ENCODE results near the gene AMH. TPM values are rescaled to one million over a fixed set of nuclear protein-coding genes. Genes with fewer than 3 reads are reported as not detected.

AMH gene
- total and polyA plus RNA-seq, 2 of the 13 experiments (the other 11 are each of a cell fraction or from before 2014, with no cell fraction given), result 0.03 to 0.18 TPM

GRCh38 chr19:2291185-2291751 is 42.1 kb downstream of the AMH start (continued):
- TF ChIP-seq CBX5 (CRISPR knock-in tag; IDR thresholded peaks at IDR 0.05; ENCODE audit: borderline replicate concordance) (no peak), ZFX (CRISPR knock-in tag; IDR thresholded peaks at IDR 0.05; ENCODE audit: low read depth) (peak; percentile 43; the same call in 1 of the 2 replicates), SAFB2 (CRISPR knock-in tag; IDR thresholded peaks at IDR 0.05; ENCODE audit: borderline replicate concordance, low read depth) (no peak; the same call in 1 of the 2 replicates), YEATS4 (CRISPR knock-in tag; IDR thresholded peaks at IDR 0.05; ENCODE audit: borderline replicate concordance) (peak; percentile 34; the same call in 1 of the 2 replicates), ZNF619 (CRISPR knock-in tag; IDR thresholded peaks at IDR 0.05) (no peak), ZC3H13 (CRISPR knock-in tag; IDR thresholded peaks at IDR 0.05) (0 out of 2 replicates have a peak, but pooled peaks have one; percentile 29), STAG1 (CRISPR knock-in tag; IDR thresholded peaks at IDR 0.05) (no peak), ZBTB33 (CRISPR knock-in tag; IDR thresholded peaks at IDR 0.05) (0 out of 2 replicates have a peak, but pooled peaks have one; percentile 33), SMAD1 (CRISPR knock-in tag; IDR thresholded peaks at IDR 0.05; ENCODE audit: borderline replicate concordance, low read depth) (no peak), FOXA3 (CRISPR knock-in tag; IDR thresholded peaks at IDR 0.05) (no peak), RFX1 (IDR thresholded peaks at IDR 0.05) (peak; percentile 41; the same call in 1 of the 2 replicates), NR0B2 (CRISPR knock-in tag; IDR thresholded peaks at IDR 0.05) (peak; percentile 52; the same call in 1 of the 2 replicates), HNRNPK (IDR thresholded peaks at IDR 0.05; ENCODE audit: low read depth, low read length, poor library complexity, severe bottlenecking) (no peak), ZNF138 (CRISPR knock-in tag; IDR thresholded peaks at IDR 0.05; ENCODE audit: low read depth) (no peak), CREB1 (IDR thresholded peaks at IDR 0.05) (no peak), CREB1 (CRISPR knock-in tag; IDR thresholded peaks at IDR 0.05) (no peak), TFDP1 (CRISPR knock-in tag; IDR thresholded peaks at IDR 0.05; ENCODE audit: borderline replicate concordance) (peak; percentile 14; the same call in 1 of the 2 replicates), ZNF574 (CRISPR knock-in tag; IDR thresholded peaks at IDR 0.05) (peak; percentile 28; the same call in 1 of the 2 replicates), EZH2 (conservative IDR thresholded peaks at IDR 0.05; ENCODE audit: low read depth, low read length) (0 out of 2 replicates have a peak, but pooled peaks have one; percentile 75), MAZ (IDR thresholded peaks at IDR 0.05; ENCODE audit: borderline replicate concordance, low read depth, low read length) (no peak), MAZ (CRISPR knock-in tag; IDR thresholded peaks at IDR 0.05; ENCODE audit: low read depth) (peak; percentile 55; the same call in 1 of the 2 replicates), ZNF225 (CRISPR knock-in tag; IDR thresholded peaks at IDR 0.05) (peak; percentile 13; the same call in 1 of the 2 replicates), ARNTL (CRISPR knock-in tag; IDR thresholded peaks at IDR 0.05) (no peak), ATAD3A (CRISPR knock-in tag; IDR thresholded peaks at IDR 0.05) (no peak), ZBTB20 (CRISPR knock-in tag; IDR thresholded peaks at IDR 0.05; ENCODE audit: borderline replicate concordance, low read depth) (no peak)

Data from HepG2 (cell line).